GF-D8 (cell line): Measurements from ENCODE around the gene OGT.
A peak's percentile ranks its signal among the peaks of the same experiment; 100 is the strongest.
"Not testable (repeated sequence)": the region's sequence is repeated elsewhere in the genome, so short reads cannot be mapped to it uniquely, and the experiment has no call there.

Experiments used
- DNase-seq: peaks from one replicate; lab custom pipeline; 2025; lab: John Stamatoyannopoulos, UW

The OGT gene

GRCh38 chrX:71540801-71541200 lies 7.9 kb downstream of the OGT start:
- DNase-seq = no peak

GRCh38 chrX:71541210-71542022 lies 8.5 kb downstream of the OGT start:
- DNase-seq = peak; percentile 25

DNA sequence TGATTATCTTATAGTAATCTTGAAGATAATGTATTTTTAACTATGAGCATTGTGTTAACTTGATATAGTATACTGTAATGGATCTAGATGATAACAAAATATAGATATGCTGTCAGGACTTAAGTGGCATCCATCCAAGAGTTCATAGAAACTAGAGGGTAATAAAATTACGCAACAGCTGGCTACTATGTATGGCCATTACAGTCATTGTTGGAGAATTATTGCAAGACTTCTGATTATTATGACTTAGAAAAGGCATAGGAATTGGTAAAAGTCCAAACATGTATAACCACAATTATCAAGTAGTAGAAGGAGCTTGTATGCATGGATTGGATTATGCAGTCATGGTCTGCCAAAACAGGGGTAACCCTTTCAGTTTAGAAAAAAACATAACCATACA lies 9.5 kb downstream of the OGT start:
- DNase-seq = peak; percentile 0

DNA sequence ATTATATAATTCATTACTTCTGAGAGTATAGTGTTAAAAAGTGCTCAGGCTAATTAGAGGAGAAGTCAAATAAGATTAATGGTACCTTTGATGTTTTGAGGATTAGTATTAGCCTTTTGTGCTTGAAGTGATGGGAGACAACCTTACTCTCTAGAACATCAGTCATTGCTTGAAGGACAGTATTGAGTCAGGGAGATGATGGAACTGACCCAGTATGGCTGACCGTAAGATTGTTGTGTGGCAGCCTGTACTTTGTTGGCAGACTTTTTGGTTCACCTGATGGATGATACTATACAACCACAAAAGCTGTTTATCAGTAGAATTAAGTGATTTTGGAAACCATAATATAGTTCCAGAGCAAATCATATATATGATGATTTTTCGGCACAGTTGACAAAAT lies 9.9 kb downstream of the OGT start:
- no peak for DNase-seq

- no peak for DNase-seq
Observed at GRCh38 chrX:71543316-71543715, 10.4 kb downstream of the OGT start.

- no peak for DNase-seq
Observed at GRCh38 chrX:71545364-71545763, 12.5 kb downstream of the OGT start.

- no peak for DNase-seq
Observed at GRCh38 chrX:71546879-71547278, 14.0 kb downstream of the OGT start.

DNA sequence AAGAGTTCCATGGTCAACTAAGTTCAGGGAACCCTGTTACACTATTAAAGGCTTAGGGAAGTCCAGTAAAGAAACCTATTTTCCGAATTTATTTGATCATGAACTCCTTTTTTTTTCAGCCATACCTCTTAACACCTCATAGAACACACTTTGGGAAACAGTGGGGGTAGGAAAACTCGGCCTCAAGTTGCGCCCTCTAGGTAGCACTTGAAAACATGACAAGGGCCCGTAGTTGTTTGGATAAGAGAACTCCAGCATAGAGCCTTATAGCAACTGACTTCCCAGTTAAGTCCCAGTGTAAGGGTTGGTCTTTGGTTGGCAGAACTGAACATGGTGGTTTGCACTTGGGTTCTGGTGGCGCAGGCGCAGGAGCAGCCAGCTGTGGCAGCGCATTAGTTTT lies 14.4 kb downstream of the OGT start:
- DNase-seq = no peak

DNA sequence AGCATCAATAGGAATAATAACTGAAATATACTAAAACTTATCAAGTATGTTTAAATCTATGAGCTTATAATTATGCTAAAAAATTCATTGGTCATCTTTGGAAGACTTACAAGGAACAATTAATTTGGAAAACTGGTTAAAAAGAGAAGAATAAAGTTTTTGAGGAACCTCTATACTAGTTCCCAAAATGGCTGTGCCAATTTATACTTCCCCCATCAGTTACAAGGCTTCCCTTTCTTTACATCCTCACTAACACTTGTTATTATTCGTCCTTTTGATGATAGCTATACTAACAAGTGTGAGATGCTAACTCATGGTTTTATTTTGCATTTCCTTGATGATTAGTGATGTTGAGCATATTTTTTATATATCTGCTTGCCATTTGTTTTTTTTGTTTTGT lies 17.1 kb downstream of the OGT start:
- DNase-seq = no peak

DNA sequence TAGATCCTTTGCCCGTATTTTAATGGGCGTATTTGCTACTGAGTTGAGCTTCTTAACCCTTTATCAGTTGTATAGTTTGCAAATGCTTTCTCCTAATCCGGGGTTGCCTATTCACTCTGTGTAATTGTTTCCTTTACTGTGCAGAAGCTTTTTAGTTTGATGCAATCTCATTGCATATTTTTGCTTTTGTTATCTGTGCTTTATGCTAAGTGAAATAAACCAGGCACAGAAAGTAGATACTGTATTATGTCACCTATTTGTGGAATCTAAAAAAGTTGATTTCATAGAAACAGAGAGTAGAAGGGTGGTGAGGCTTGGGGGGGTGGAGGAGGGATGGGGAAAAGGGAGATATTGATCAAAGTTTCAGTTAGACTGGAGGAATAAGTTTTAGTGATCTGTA lies 17.7 kb downstream of the OGT start:
- no peak for DNase-seq

DNA sequence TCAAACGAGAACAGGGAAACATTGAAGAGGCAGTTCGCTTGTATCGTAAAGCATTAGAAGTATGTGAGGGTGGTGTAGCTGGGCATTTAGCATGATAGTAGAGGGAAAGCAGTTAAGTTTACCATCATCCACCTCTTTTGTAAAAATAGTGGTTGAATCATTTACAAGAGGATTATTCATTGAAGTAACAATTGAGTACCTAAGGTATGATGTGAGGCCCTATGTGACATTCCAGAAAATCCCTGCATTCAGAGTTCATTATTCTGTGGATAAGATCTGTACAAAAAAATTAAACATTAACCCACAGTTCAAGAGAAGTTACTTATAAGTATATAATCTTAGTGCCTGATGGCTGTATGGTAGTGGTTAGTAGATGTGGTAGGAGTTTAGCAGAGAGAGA lies 23.1 kb downstream of the OGT start:
- no peak for DNase-seq

- no peak for DNase-seq
Observed at GRCh38 chrX:71558920-71559319, 26.0 kb downstream of the OGT start.

GRCh38 chrX:71559773-71560172 lies 26.9 kb downstream of the OGT start:
- DNase-seq = not testable (repeated sequence)

DNA sequence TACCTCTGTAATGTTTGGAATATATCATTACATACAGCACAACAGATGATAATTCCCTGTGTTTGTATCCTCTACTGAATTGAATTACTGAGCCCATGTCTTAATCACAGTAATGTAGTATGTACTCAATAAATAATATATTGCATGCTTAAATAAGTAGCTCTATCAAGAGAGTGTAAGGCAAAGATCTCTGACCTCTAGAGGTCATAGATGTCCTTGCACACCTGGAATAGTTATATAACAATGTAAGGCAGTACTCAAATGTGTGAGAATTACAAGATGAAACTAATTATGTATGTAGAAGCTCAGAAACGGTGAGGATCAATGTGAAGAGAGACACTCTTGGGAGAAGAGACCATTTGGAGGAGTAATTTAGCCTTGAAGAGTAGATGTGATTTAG lies 31.0 kb downstream of the OGT start:
- DNase-seq = no peak

DNA sequence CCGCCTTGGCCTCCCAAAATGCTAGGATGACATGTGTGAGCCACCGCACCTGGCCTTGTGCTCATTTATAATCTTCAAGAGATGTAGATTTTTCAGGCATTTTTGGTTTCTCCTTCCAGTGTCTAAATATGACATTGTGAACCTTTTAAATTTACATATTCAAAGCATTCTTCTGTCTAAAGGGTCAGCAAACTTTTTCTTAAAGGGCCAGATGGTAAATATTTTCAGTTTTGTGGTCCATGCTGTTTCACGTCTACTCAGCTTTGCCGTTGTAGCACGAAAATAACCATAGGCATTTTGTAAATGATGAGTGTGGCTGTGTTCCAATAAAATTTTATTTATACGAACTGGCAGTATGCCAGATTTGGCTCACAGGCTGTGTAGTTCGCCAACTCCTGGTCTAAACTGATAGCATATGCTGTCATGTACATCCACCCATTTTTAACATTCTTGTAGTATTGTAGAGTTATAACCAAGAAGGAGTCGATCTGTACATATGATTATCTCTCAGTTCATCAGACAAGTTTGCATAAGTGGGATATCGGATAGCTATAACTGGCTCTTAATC lies 32.7 kb downstream of the OGT start:
- DNase-seq = no peak

DNA sequence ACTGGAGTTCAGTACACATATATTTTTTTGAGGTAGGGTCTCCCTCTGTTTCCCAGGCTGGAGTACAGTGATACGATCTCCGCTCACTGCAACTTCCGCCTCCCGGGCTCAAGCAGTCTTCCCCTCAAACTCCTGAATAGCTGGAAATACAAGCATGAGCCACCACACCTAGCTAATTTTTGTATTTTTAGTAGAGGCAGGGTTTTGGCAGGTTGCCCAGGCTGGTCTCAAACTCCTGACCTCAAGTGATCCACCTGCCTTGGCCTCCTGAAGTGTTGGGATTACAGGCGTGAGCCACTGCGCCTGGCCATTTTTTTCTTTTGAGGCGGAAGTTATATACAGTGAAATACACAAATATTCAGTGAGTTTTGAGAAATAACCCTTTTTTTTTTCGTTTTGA lies 38.5 kb downstream of the OGT start:
- not testable (repeated sequence) for DNase-seq

GRCh38 chrX:71573590-71573989 lies 40.7 kb downstream of the OGT start:
- DNase-seq = no peak

- no peak for DNase-seq
Observed at GRCh38 chrX:71577682-71578081, 44.8 kb downstream of the OGT start.

DNA sequence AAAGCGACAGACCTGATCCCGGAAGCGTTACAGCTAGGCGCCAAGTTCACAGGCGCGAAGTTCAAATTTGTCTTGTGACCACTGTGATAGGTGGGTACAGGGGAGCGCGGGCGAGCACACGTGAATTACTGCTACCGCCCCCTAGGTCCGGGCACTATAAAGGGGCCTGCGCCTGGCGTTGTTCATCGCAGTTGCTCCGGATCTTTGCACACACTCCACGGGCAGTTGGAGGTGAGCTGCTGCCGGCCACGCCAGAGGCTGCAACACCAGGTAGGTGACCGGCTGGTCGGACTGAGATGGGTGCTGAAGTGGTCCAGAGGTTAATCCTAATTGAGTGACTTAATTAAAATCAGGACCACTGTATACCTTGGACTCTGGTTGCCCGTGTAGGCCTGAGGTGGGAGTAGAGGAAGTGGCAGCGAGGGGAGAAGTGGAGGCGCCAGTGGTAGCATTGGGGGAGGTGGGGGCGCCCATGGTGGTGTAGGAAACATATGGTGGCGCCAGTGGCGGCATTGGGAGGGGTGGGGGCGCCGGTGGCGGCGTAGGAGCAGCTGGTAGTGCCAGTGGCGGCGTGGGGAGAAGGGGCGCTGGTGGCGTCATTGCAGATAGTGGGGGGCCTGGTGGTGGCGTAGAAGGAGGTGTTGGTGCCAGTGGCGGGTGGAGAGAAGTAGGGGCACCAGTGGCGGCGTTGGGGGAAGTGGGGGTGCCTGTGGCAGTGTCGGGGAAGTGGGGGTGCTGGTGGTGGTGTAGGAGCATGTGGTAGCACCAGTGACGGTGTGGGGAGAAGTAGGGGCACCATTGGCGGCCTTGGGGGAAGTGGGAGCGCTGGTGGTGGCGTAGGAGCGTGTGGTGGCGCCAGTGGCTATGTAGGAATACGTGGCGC lies 45.6 kb downstream of the OGT start, which contains the start of gene GCNA:
Gene GCNA (plus strand): TSS at position 185 of the 883 bp plus-strand sequence. CDS start 2,385 bp downstream, outside the sequence.
- DNase-seq = no peak

- no peak for DNase-seq
Observed at GRCh38 chrX:71579136-71579989, 46.5 kb downstream of the OGT start.

- DNase-seq = no peak
Observed at GRCh38 chrX:71579990-71580380, 47.1 kb downstream of the OGT start.

GRCh38 chrX:71581210-71581609 lies 48.3 kb downstream of the OGT start:
- no peak for DNase-seq
